ENCODE results near the gene WDR62.

- TF ChIP-seq CTCF (IDR thresholded peaks at IDR 0.05; ENCODE audit: insufficient read depth, low read depth, low read length), result no peak
- no peak for TF ChIP-seq EZH2 (IDR thresholded peaks at IDR 0.05; ENCODE audit: insufficient read depth, low read length)
Observed at GRCh38 chr19:36136964-36137686, 82.4 kb downstream of the WDR62 start.
